HTR-8/SVneo (cell line): ENCODE results near the gene MAPK8.
A peak's percentile ranks its signal among the peaks of the same experiment; 100 is the strongest.
"Not testable (repeated sequence)": the region's sequence is repeated elsewhere in the genome, so short reads cannot be mapped to it uniquely, and the experiment has no call there.

Experiments used
- DNase-seq: peaks from one replicate; pipeline ENCODE4 v3.0.0; 2011; ENCODE audit warnings: low spot score, mixed read lengths; ENCODE audit not compliant: insufficient read length
- FAIRE-seq: peaks from 2 replicates; lab custom pipeline; 2011; peaks lifted over from hg19 to GRCh38; lab: Jason Lieb, UNC

MAPK8 gene

DNA sequence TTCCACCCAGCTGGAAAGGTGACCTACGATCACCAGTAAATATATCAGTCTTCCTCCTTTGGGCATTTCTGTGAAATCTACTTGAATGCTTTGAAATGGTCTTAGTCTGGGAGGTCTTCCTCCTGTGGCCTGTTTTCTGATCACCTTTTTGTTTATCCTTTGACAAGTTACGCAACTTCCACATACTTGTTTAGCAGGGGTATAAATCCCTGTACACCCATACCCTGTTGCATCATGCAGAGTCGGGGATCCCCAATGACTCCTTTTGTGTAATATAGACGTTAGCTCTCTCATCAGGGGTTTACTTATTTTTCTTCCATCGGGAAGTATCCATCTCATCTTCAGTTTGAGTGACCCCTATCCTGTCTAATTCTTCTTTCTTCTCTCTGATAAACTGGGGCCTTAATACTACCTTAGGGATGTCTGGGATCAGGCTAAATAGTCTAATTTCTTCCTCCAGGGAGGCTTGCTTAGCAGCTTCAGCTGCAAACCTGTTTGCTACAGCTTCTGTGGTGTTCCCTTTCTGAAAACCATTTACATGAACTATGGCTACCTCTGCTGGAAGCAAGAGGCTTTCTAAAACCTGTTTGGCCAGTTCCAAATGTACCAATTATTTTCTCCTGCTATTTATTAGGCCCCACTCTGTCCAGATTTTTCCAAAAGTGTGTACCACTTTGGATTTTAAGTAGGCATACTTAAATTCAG lies 25.8 kb downstream of the MAPK8 start:
- DNase-seq (no peak), FAIRE-seq (no peak)

DNA sequence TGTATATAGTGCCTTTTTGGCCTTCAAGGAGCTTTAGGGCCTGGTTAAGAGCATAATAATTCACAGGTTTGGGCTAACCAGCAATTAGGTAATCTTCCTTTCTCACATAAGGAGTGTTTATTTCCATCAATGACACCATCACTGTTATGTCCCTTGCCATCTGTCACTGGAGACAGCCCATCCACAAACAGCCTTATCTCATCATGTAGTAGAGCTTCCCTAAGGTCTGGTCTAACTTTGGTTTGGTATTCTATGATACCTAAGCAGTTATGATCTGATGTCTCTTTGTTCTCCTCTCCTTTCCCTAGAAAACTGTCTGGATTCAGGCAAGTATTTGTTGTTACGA lies 26.4 kb downstream of the MAPK8 start:
- FAIRE-seq (no peak), DNase-seq (no peak)

GRCh38 chr10:48333856-48334255 lies 27.4 kb downstream of the MAPK8 start:
- DNase-seq (peak; percentile 6), FAIRE-seq (no peak)

GRCh38 chr10:48335788-48336187 lies 29.3 kb downstream of the MAPK8 start:
- DNase-seq (no peak), FAIRE-seq (no peak)

DNA sequence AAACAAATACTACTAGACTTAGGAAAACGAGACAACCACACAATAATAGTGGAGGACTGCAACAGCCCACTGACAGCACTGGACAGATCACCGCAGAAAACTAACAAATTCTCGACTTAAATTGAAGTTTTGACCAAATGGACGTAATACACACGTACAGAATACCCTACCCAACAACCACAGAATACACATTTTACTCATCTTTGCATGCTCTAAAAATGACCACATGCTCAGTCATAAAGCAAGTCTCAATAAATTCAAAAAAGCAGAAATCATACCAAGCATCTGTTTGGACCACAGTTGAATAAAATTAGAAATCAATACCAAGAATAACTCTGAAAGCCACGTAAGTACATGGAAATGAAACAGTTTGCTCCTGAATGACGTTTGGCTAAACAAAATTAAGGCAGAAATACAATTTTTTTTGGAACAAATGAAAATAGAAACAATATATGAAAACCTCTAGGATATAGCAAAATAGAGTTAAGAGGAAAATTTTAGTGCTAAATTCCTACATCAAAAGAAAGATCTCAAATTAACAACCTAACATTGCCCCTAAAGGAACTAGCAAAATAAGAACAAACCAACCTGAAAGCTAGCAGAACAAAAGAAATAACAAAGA lies 30.6 kb downstream of the MAPK8 start:
- FAIRE-seq (no peak), DNase-seq (no peak)

GRCh38 chr10:48340734-48341133 lies 34.3 kb downstream of the MAPK8 start:
- DNase-seq (no peak), FAIRE-seq (no peak)

- DNase-seq (no peak), FAIRE-seq (no peak)
Measured at GRCh38 chr10:48343106-48343505, 36.6 kb downstream of the MAPK8 start.

GRCh38 chr10:48343921-48344598 lies 37.6 kb downstream of the MAPK8 start:
- no peak for FAIRE-seq
- DNase-seq = no peak

DNA sequence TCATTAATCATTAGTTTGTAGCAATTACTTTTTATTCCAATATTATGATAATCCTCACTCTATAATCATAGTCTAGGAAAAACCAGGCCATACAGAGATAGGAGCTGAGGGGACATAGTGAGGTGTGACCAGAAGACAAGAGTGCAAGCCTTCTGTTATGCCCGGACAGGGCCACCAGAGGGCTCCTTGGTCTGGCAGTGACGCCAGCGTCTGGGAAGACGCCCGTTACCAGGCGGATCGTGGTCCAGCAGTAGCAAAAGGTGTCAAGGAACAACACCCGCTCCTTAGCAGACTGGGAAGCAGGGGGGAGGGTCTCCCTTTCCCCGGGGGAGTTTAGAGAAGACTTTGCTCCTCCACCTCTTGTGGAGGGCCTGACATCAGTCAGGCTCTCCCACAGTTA lies 39.8 kb downstream of the MAPK8 start:
- DNase-seq, FAIRE-seq: not testable (repeated sequence)

GRCh38 chr10:48347539-48347938 lies 41.1 kb downstream of the MAPK8 start:
- DNase-seq, FAIRE-seq: not testable (repeated sequence)

GRCh38 chr10:48347943-48348342 lies 41.5 kb downstream of the MAPK8 start:
- DNase-seq, FAIRE-seq: not testable (repeated sequence)

GRCh38 chr10:48353246-48353645 lies 46.8 kb downstream of the MAPK8 start:
- FAIRE-seq = no peak
- DNase-seq = no peak

- FAIRE-seq (no peak), DNase-seq (no peak)
Measured at GRCh38 chr10:48357631-48358030, 51.2 kb downstream of the MAPK8 start.

DNA sequence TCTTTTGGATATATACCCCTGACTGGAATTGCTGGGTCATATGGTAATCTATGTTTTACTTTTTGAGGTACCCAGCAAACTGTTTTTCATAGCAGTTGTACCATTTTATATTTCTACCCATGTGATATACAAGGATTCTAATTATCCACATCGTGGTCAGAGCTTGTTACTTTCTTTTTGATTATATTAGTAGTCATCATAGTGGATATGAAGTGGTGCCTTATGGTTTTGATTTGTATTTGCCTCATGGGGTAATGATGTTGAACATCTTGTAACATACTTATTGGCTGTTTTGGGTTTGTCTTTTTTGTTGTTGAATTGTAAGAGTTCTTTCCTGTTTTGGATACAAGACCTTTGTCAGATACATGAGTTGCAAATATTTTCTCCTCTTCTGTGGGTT lies 51.7 kb downstream of the MAPK8 start:
- no peak for FAIRE-seq
- no peak for DNase-seq

DNA sequence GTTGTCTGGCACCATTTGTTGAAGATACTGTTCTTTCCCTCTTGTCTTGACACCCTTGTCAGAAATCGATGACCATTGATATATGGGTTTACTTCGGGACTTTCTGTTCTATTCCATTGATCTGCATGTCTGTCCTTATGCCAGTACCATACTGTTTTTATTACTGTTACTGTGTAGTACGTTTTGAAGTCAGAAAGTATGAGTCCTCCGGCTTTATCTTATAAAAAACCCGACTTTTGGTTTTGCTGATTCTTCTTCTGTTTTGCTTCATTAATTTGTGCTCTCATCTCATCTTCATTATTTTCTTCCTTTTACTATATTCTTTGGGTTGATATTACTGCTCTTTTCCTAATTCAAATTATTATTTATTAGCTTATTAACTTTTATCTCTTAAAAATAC lies 52.4 kb downstream of the MAPK8 start:
- DNase-seq (no peak), FAIRE-seq (no peak)

DNA sequence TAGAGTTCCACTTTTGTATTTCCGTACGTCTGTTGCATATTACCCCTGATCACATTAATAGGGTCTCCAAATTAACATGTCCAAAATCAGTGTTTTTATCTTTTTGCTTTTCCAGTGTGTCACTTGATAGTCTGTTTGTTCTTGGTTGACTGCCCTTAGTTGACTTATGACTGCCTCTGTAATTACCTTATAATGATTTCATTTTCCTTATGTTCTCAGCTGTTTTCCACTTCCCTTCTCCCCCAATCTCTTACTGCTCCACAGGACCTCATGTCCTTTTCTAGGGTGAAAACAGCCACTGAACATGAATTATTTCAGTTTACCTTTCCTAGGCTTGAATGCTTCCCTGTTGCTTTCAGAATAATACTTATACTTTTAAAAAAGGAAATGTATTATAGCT lies 54.7 kb downstream of the MAPK8 start:
- DNase-seq = no peak
- FAIRE-seq = no peak

DNA sequence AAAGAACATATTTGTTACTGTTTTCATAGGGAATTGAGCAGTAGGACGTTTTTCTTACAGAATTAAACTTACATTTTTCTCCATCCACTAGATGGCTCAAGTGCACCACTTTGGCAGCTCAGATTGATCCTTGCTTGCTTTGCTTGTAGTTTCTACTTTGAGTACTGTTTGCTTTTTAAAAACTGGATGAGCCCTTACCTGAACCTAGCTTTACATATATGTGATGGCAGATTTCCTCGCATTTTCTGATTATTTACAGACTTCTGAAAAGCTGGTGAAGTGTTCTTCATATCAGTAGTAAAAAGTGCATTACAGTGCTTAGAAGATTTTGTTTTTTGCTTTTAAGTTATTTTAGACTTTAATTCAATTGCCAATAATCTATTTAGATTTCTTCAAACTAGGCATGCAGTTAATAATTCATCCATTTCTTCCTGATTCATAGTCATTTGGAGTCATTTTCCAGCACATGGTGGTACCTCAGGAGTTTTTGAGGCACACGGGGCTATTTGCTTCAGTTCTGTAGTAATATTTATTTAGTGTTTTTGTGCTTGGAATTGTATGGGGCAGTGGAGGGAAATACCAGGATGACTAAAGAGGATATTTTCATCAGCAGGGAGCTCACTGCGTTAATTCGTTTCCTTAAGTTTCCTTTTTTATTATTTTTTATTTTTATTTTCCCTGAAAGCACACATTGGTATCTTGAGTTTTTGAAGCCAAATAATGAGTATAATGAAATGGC lies 57.3 kb downstream of the MAPK8 start:
- no peak for FAIRE-seq
- DNase-seq = peak; percentile 53

DNA sequence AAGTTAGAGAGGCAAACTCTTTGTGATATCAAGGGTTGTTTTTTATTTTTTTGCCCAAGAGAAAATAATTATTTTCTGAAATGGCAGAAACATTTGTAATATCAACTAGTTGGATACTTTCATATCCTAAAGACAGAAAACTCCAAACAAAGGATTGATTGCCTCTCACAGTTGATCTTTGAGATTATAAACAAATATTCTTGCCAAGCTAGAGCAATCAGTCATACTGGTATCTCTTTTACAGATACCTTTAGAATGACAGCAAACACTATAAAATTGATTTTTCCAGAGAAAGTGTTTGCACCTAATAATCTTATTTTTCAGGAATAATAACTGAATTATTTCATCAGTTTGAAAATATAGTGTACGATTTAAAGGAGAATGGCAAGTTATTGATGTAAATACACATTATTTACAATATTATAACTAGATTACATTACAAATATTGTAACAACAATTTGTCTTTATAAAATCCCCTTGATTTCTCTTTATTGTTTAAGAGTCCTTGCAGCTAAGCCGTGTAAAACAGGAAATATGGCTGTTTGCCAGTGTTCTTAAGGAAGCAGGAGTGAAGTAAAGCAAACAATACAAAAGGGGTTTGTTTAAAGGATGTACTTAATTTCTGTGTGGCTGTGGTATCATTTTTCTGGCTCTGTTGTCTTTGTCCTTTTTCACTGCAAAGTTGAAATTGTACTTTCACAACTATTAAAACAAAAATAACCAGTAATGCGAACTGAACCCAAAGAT lies 58.4 kb downstream of the MAPK8 start:
- no peak for FAIRE-seq
- no peak for DNase-seq

- FAIRE-seq (no peak), DNase-seq (no peak)
Measured at GRCh38 chr10:48365668-48366067, 59.2 kb downstream of the MAPK8 start.

DNA sequence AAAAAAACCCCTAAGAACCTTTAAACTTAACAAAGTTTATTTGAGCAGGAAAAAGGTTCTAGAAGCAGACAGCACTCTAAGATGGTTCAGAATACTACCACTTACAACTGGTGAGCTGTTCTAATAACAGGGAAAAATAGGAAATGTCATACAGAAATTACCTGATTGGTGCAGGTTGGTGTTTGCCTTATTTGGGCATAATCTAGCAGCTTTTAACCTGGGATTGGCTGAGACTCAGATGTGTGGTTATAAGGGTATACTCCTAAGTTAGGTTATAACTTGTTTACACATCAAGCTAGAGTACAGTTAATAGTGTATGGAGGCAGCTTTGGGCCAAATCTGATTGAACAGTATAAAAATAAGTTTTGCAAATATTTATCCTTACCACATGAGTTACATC lies 59.8 kb downstream of the MAPK8 start:
- no peak for DNase-seq
- FAIRE-seq = no peak
